A549 treated with RU486 at 1 μM for 4 hours (cell line): Measurements from ENCODE around the gene ERCC6L. TPM values are rescaled to one million over a fixed set of nuclear protein-coding genes. Genes with fewer than 3 reads are reported as not detected.

Source experiments
- total RNA-seq: library from RNA; stranded (reverse); fragments of 200-300 nt; extraction: Qiagen RNA extraction; gene quantifications from 5 replicates; pipeline ENCODE4 v1.2.3, GENCODE V29; 2022; ENCODE audit warnings: low read depth

ERCC6L gene
- 9.3 to 15.3 TPM (median 13.5 TPM) in 5 replicates for total RNA-seq

DNA sequence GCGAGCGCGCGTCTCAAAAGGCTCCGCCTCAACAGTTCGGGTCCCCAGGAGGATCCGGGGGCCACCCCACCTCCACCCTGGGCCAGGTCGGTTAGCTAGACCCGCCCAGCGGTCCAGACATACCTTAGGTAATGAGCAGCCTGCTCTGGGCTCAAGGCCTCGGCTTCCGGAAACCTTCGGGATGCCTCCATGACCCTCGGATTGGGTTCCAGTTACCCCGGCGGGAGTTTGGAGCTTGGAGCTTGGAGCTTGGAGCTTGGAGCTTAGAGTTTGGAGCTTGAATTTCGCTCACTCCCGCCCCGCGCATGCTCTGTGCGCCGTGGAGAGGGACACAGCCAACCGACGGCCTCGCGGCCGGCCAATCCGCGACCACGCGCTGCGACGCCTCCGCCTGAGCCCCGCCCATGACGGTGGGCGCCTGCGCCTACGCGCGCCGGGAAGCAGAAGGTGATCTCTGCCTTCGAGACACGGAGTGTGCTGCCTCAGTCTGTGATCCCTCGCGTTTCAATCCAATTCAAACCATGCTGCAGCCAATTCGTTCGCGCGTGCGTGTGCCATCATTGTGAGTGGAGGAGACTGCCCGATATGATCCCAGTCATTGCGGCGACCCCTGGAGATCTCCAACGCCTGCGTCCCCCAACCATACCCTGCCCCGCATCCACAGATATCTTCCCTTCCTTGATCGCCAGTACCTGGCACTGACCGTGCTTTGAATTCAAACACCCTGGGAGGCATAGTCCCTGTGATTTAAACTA is at the start of gene ERCC6L:
Gene ERCC6L (minus strand): TSS at position 307 of the 755 bp plus-strand sequence. CDS start 116 bp downstream, at position 191.

GRCh38 chrX:72181178-72182125 is 57.4 kb downstream of the ERCC6L start, which contains the start of gene PIN4:
Gene PIN4, plus strand, starts transcription at chrX:72181757. Its CDS starts 29 bp downstream, at chrX:72181786.

Other genes starting within 250 kb of the ERCC6L start
- 1.9 to 2.9 TPM (median 2.4 TPM) in 5 replicates for gene RTL5, start 107.1 kb downstream of the ERCC6L start, total RNA-seq
- 34.6 to 72.9 TPM (median 48.1 TPM) in 5 replicates for gene PIN4, start 57.3 kb downstream of the ERCC6L start, total RNA-seq
- 1,490 to 2,322 TPM (median 1,694 TPM) in 5 replicates for gene RPS4X, start 38.2 kb upstream of the ERCC6L start, total RNA-seq
- gene CITED1, start 66.9 kb upstream of the ERCC6L start, total RNA-seq: 0.88 to 1.5 TPM (median 1.2 TPM) in 5 replicates